GM18907 (cell line): ENCODE data around the gene PIGQ.

Source experiments
- ATAC-seq: cut with Tn5 transposase; IDR thresholded peaks from one replicate; pipeline ENCODE4 v1.9.1; 2021; ENCODE audit warnings: mild to moderate bottlenecking, moderate library complexity; ENCODE audit not compliant: unreplicated experiment

Gene PIGQ

GRCh38 chr16:554640-555365 is 15.0 kb upstream of the PIGQ start:
- ATAC-seq: no peak

GRCh38 chr16:555528-556473 is 14.0 kb upstream of the PIGQ start:
- ATAC-seq: no peak

GRCh38 chr16:556474-557173 is 13.1 kb upstream of the PIGQ start:
- no peak for ATAC-seq

- no peak for ATAC-seq
Observed at GRCh38 chr16:557463-558297, 12.1 kb upstream of the PIGQ start.

GRCh38 chr16:558298-559020 is 11.3 kb upstream of the PIGQ start:
- no peak for ATAC-seq

- no peak for ATAC-seq
Observed at GRCh38 chr16:559021-559380, 10.8 kb upstream of the PIGQ start.

- ATAC-seq: no peak
Observed at GRCh38 chr16:559411-560203, 10.2 kb upstream of the PIGQ start.

GRCh38 chr16:560204-560700 is 9.5 kb upstream of the PIGQ start, which contains the start of gene PRR35:
TSS of gene PRR35 (plus strand) at chr16:560394. CDS start at chr16:563295, 2,901 bp downstream.
- ATAC-seq: no peak

GRCh38 chr16:560701-561412 is 8.9 kb upstream of the PIGQ start:
- no peak for ATAC-seq

- ATAC-seq: no peak
Observed at GRCh38 chr16:561413-561794, 8.4 kb upstream of the PIGQ start.

GRCh38 chr16:561957-562938 is 7.5 kb upstream of the PIGQ start:
- no peak for ATAC-seq

GRCh38 chr16:563072-563644 is 6.6 kb upstream of the PIGQ start:
- ATAC-seq: no peak

- ATAC-seq: no peak
Observed at GRCh38 chr16:564690-565418, 4.9 kb upstream of the PIGQ start.

GRCh38 chr16:565419-566330 is 4.1 kb upstream of the PIGQ start:
- no peak for ATAC-seq
